ENCODE measurements around the gene SLC25A38.
"Not testable (repeated sequence)": the region's sequence is repeated elsewhere in the genome, so short reads cannot be mapped to it uniquely, and the experiment has no call there.

Gene SLC25A38

GRCh38 chr3:39407773-39408492 is 24.8 kb downstream of the SLC25A38 start:
- no peak for DNase-seq (ENCODE audit: low read depth)

- DNase-seq (ENCODE audit: low read depth) = no peak
Observed at GRCh38 chr3:39408493-39409372, 25.6 kb downstream of the SLC25A38 start.

- no peak for DNase-seq (ENCODE audit: low read depth)
Observed at GRCh38 chr3:39409514-39410136, 26.5 kb downstream of the SLC25A38 start.

- DNase-seq (ENCODE audit: low read depth) = no peak
Observed at GRCh38 chr3:39410893-39411292, 27.7 kb downstream of the SLC25A38 start.

- DNase-seq (ENCODE audit: low read depth) = no peak
Observed at GRCh38 chr3:39412668-39413260, 29.6 kb downstream of the SLC25A38 start.

- no peak for DNase-seq (ENCODE audit: low read depth)
Observed at GRCh38 chr3:39413691-39414420, 30.7 kb downstream of the SLC25A38 start.

- no peak for DNase-seq (ENCODE audit: low read depth)
Observed at GRCh38 chr3:39414421-39414907, 31.3 kb downstream of the SLC25A38 start.

GRCh38 chr3:39415302-39415701 is 32.1 kb downstream of the SLC25A38 start:
- not testable (repeated sequence) for DNase-seq (ENCODE audit: low read depth)

GRCh38 chr3:39415983-39416382 is 32.8 kb downstream of the SLC25A38 start:
- DNase-seq (ENCODE audit: low read depth) = no peak

- not testable (repeated sequence) for DNase-seq (ENCODE audit: low read depth)
Observed at GRCh38 chr3:39416998-39417397, 33.8 kb downstream of the SLC25A38 start.

- not testable (repeated sequence) for DNase-seq (ENCODE audit: low read depth)
Observed at GRCh38 chr3:39418556-39419225, 35.5 kb downstream of the SLC25A38 start.

- DNase-seq (ENCODE audit: low read depth) = no peak
Observed at GRCh38 chr3:39419742-39420315, 36.7 kb downstream of the SLC25A38 start.

- DNase-seq (ENCODE audit: low read depth) = no peak
Observed at GRCh38 chr3:39420543-39420942, 37.4 kb downstream of the SLC25A38 start.

GRCh38 chr3:39423436-39423970 is 40.3 kb downstream of the SLC25A38 start:
- no peak for DNase-seq (ENCODE audit: low read depth)

GRCh38 chr3:39426312-39426711 is 43.1 kb downstream of the SLC25A38 start:
- DNase-seq (ENCODE audit: low read depth) = no peak

- no peak for DNase-seq (ENCODE audit: low read depth)
Observed at GRCh38 chr3:39427506-39427905, 44.3 kb downstream of the SLC25A38 start.

GRCh38 chr3:39428745-39429201 is 45.6 kb downstream of the SLC25A38 start:
- DNase-seq (ENCODE audit: low read depth) = no peak

GRCh38 chr3:39429466-39429865 is 46.3 kb downstream of the SLC25A38 start:
- DNase-seq (ENCODE audit: low read depth) = no peak

- no peak for DNase-seq (ENCODE audit: low read depth)
Observed at GRCh38 chr3:39432342-39432741, 49.2 kb downstream of the SLC25A38 start.

- DNase-seq (ENCODE audit: low read depth) = no peak
Observed at GRCh38 chr3:39433642-39434041, 50.5 kb downstream of the SLC25A38 start.

All from activated T-cell treated with anti-CD3 and anti-CD28 coated beads for 1 hour (primary cell).